Right cardiac atrium (tissue), 5 donors: ENCODE results near the gene MANBA. TPM values are rescaled to one million over a fixed set of nuclear protein-coding genes. Genes with fewer than 3 reads are reported as not detected.
A peak's percentile ranks its signal among the peaks of the same experiment; 100 is the strongest.

Experiments used
- ATAC-seq, 2 donors: fragments of 200-7000 bp; cut with Tn5 transposase; one replicate each; pipeline versions ENCODE4 v1.8.0 to v1.9.1; 2020; ENCODE audit warnings: moderate library complexity in 2 of 2, mild to moderate bottlenecking in 1 of 2
- DNase-seq, 3 donors: peaks; one replicate each; pipeline ENCODE4 v3.0.0-alpha.2; 2020
- H3K27ac ChIP-seq: one replicate; pipeline ENCODE4 v1.5.1; 2013; ENCODE audit warnings: mild to moderate bottlenecking, low read length, control low read depth, moderate library complexity
- H3K27me3 ChIP-seq: one replicate; pipeline ENCODE4 v1.6.1; 2013; ENCODE audit not compliant: control insufficient read depth, insufficient read depth
- H3K4me1 ChIP-seq: one replicate; pipeline ENCODE4 v1.6.1; 2013; ENCODE audit warnings: low read length; ENCODE audit not compliant: control insufficient read depth, insufficient read depth
- H3K4me3 ChIP-seq: one replicate; pipeline ENCODE4 v1.5.1; 2013; ENCODE audit warnings: low read length, control low read depth
- H3K9me3 ChIP-seq: one replicate; pipeline ENCODE4 v1.6.1; 2013; ENCODE audit warnings: low read length; ENCODE audit not compliant: control insufficient read depth
- WGBS: extraction: QIAGEN DNeasy Blood & Tissue Kit; methylation state at CpG from one replicate; pipeline ENCODE4 v1.1.7; 2013; 5-methylcytosine and 5-hydroxymethylcytosine counted together
- intact Hi-C, 4 donors: fragments of 100-400 bp; cut with DNase I; formaldehyde crosslinking; loops; one replicate each; pipeline versions ENCODE4 v1.11.0 to v1.14.0; 2022 to 2023
- polyA plus RNA-seq: library from polyadenylated mRNA; stranded (reverse); fragments of 200-250 nt; gene quantifications from one replicate; pipeline ENCODE4 v1.2.3, GENCODE V29; 2013
- total RNA-seq, 4 donors: library from RNA; stranded (reverse); fragmentation: NEBNext Ultra II Directional; extraction: Animal tissue kit (Norgen Biotek cat#: 25700); gene quantifications; one replicate each; pipeline ENCODE4 v1.2.1, GENCODE V29; 2021
- donor health status: healthy with polysubstance abuse.
- donor health status: DM: no; HTN: yes; CAD: no.
- donor health status: DM: no; HTN: no; CAD: no.
- donor health status: DM: no; HTN: yes; CAD: no; lungs with severe emphysema.
- donor health status: DM: yes; HTN: yes; CAD: no.

Gene MANBA
- total and polyA plus RNA-seq, 5 donors = 9.0 to 36.5 (median 31.2) TPM

GRCh38 chr4:102787096-102787881, 26.5 kb upstream of the MANBA start:
- ATAC-seq = peak in 1 of 2 donors; percentile 17
- intact Hi-C loops = no loop called here
- Histone ChIP-seq H3K27ac (no peak overlapping the region), H3K4me3 (no peak overlapping the region), H3K9me3 (no peaks in the 10 kb centered on the region), H3K4me1 (peaks cover 2% of the 10 kb centered on the region), H3K27me3 (no peaks in the 10 kb centered on the region)
- DNase-seq = no peak
- 94% methylated on average over 7 of the region's 7 CpGs for WGBS

- WGBS = 21% methylated on average over 1 of the region's 1 CpG
- DNase-seq = no peak
- no peaks in the 10 kb centered on the region for H3K27me3 ChIP-seq
- H3K4me1 ChIP-seq = peaks cover 2% of the 10 kb centered on the region
- intact Hi-C loops = no loop called here
- peak in 1 of 2 donors; percentile 40 for ATAC-seq
- no peak overlapping the region for H3K27ac ChIP-seq
- H3K9me3 ChIP-seq = no peaks in the 10 kb centered on the region
- H3K4me3 ChIP-seq = no peak overlapping the region
Observed at GRCh38 chr4:102786279-102786678, 25.5 kb upstream of the MANBA start.

DNA sequence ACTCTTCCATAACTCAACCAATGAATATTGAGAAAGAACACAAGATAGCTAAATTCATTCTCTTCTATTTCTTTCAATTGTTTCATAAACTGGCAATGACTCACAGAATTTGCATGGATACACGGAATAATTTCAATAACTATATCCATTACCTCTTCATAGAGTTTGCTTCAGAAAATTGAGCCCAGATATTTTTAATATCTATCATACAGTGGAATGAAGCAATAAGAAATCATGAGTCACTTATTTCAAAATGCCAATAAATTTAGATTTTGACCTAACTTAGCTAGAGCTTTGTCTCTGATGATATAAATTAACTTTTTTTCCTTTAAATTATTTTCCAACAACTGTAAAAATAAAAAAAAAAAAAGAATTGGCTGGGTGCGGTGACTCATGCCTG, 22.2 kb upstream of the MANBA start:
- Histone ChIP-seq H3K4me1 (peaks cover 2% of the 10 kb centered on the region), H3K4me3 (no peak overlapping the region), H3K9me3 (no peaks in the 10 kb centered on the region), H3K27me3 (no peaks in the 10 kb centered on the region), H3K27ac (no peak overlapping the region)
- 91% methylated on average over 2 of the region's 2 CpGs for WGBS
- ATAC-seq (no peak), DNase-seq (no peak)
- intact Hi-C loops = no loop called here

DNA sequence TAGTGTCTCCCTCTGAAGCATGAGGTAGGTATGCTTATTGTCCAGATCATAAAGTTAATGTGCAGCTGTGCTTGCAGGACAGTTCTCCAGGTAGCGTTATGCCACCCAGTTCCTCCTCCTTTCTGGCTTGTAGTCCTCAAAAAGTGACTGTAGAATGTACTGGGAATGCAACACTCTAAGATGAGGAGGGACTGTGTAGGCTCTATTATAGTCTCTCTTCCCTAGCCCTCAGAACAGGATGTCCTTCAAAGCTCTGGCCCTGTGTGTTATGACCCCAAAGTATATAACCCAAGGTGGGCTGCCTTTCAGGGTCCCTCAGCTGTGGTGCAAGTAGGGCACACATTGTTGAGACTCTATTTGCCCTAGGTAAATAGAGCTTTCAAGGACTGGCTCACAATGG, 20.8 kb upstream of the MANBA start:
- DNase-seq (no peak), ATAC-seq (no peak)
- H3K27me3 ChIP-seq = no peaks in the 10 kb centered on the region
- H3K9me3 ChIP-seq = no peaks in the 10 kb centered on the region
- no peak overlapping the region for H3K4me3 ChIP-seq
- 95% methylated on average over 1 of the region's 1 CpG for WGBS
- H3K27ac ChIP-seq = no peak overlapping the region
- intact Hi-C loops = no loop called here
- H3K4me1 ChIP-seq = peaks cover 2% of the 10 kb centered on the region

DNA sequence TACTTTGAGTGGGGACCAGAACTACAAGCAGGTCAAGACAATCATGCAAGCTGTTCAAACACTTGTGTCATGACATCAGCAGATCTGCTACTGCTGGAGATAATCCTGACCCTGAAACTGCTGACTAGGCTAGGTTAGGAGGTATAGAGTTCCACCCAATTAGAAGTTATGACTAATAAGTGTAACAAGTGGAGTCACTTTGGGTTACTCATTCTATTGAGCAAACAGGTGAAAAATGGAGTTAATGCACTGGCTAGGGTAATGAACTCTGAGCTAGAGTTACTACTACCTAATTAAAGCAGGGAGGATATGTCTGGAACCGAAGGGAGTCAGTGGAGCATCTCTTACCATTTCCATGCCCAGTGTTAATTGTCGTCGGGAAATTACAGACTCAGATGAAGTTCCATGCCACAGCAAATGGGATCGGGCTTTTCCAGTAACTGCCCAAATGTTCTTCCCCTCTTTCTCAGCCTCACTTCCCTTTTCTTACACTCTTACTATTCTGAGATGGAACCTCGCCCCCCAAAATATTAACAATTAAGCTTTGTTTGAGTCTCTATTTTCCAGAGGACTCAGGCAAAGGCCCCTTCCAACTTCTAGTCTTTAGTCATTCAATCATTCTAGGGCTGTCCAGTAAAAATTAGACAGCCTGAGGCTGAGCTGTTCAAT, 19.8 kb upstream of the MANBA start:
- Histone ChIP-seq H3K27me3 (no peaks in the 10 kb centered on the region), H3K27ac (no peak overlapping the region), H3K9me3 (no peaks in the 10 kb centered on the region), H3K4me1 (no peaks in the 10 kb centered on the region), H3K4me3 (no peak overlapping the region)
- intact Hi-C loops = no loop called here
- no peak for DNase-seq
- 82% methylated on average over 5 of the region's 5 CpGs for WGBS
- no peak for ATAC-seq

DNA sequence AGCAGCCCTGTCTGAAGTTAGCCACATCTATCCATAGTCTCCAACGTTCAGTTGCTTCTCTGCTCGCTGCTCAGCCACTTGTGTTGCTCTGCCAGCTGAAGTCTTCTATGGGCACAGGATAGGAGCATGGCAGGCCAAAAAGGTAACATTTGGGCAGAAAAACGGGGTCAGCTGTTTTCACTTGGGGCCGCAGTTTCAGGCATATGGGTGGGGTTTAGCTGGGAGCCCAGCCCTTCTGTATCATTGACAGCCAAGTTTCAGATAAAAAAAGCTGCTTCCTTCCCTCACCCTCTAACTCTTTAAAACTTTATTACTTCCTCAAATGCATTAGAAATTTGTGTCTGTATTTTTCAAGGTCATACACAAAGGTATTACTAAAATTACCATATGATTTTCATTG, 18.4 kb upstream of the MANBA start:
- DNase-seq = no peak
- no peaks in the 10 kb centered on the region for H3K9me3 ChIP-seq
- ATAC-seq = no peak
- H3K27me3 ChIP-seq = no peaks in the 10 kb centered on the region
- H3K4me3 ChIP-seq = no peak overlapping the region
- no peaks in the 10 kb centered on the region for H3K4me1 ChIP-seq
- H3K27ac ChIP-seq = no peak overlapping the region
- WGBS = 66% methylated on average over 4 of the region's 4 CpGs
- intact Hi-C loops = no loop called here

DNA sequence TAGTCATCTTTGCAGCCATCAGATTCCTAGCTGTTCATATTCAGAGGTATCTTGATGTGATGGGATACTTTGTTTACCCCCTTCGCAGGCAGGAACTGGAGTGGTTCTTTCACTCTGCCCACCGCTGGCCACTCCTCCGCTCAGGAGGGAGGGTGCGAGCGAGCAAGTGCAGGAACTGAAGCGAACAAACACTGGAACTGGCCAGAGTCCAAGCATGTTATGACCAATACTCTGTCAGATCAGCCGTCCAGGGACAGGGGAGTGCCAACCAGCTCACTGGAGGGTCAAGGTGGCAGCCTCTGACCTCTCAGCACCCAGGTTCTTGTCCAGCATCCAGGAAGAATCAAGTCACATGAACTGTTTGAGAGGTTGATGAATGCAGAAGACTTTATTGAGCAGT, 18.0 kb upstream of the MANBA start:
- intact Hi-C loops = no loop called here
- DNase-seq = no peak
- H3K9me3 ChIP-seq = no peaks in the 10 kb centered on the region
- no peak overlapping the region for H3K4me3 ChIP-seq
- peak; percentile 49 to 67 for ATAC-seq
- H3K27ac ChIP-seq = no peak overlapping the region
- 49% methylated on average over 7 of the region's 7 CpGs for WGBS
- H3K4me1 ChIP-seq = no peaks in the 10 kb centered on the region
- no peaks in the 10 kb centered on the region for H3K27me3 ChIP-seq

GRCh38 chr4:102775805-102776204, 15.0 kb upstream of the MANBA start:
- Histone ChIP-seq H3K9me3 (no peaks in the 10 kb centered on the region), H3K27ac (no peak overlapping the region), H3K27me3 (no peaks in the 10 kb centered on the region), H3K4me1 (no peaks in the 10 kb centered on the region), H3K4me3 (no peak overlapping the region)
- WGBS = 94% methylated on average over 1 of the region's 1 CpG
- ATAC-seq (no peak), DNase-seq (no peak)
- intact Hi-C loops = no loop called here

GRCh38 chr4:102774254-102774653, 13.5 kb upstream of the MANBA start:
- Histone ChIP-seq H3K4me3 (no peak overlapping the region), H3K27ac (no peak overlapping the region), H3K4me1 (no peaks in the 10 kb centered on the region), H3K9me3 (no peaks in the 10 kb centered on the region), H3K27me3 (no peaks in the 10 kb centered on the region)
- intact Hi-C loops = no loop called here
- peak in 1 of 2 donors; percentile 63 for ATAC-seq
- WGBS = 52% methylated on average over 2 of the region's 2 CpGs
- no peak for DNase-seq

DNA sequence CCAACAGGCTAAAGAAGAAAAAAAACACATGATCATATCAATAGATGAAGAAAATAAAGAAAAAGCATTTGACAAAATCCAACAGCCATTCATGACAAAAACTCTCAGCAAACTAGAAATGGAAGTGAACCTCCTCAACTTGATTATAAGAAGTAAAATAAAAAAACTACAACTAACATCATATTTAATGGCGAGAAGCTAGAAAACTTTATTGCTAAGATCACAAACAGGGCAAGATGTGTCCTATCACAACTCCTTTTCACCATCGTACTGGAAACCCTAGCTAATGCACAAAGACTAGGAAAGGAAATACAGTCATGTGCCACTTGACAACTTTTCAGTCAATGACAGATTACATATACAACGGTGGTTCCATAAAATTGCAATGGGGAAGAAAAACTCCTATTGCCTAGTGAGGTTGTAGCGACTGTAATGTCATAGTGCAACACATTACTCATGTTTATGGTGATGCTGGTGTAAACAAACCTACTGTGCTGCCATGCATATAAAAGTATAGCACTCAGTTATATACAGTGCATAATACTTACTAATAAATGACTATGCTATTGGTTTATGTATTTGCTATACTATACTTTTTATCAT, 12.1 kb upstream of the MANBA start:
- no peak overlapping the region for H3K4me3 ChIP-seq
- no peak for ATAC-seq
- no peaks in the 10 kb centered on the region for H3K4me1 ChIP-seq
- H3K27me3 ChIP-seq = no peaks in the 10 kb centered on the region
- H3K27ac ChIP-seq = no peak overlapping the region
- no peaks in the 10 kb centered on the region for H3K9me3 ChIP-seq
- WGBS = 85% methylated on average over 4 of the region's 4 CpGs
- intact Hi-C loops = no loop called here
- DNase-seq = no peak

- intact Hi-C loops = no loop called here
- WGBS = 89% methylated on average over 3 of the region's 3 CpGs
- H3K27me3 ChIP-seq = no peaks in the 10 kb centered on the region
- H3K4me1 ChIP-seq = no peaks in the 10 kb centered on the region
- DNase-seq (no peak), ATAC-seq (no peak)
- H3K9me3 ChIP-seq = no peaks in the 10 kb centered on the region
- no peak overlapping the region for H3K4me3 ChIP-seq
- H3K27ac ChIP-seq = no peak overlapping the region
Observed at GRCh38 chr4:102764901-102765300, 4.1 kb upstream of the MANBA start.
